HG03175 (cell line): ENCODE data around the gene PIH1D1.
"Not testable (repeated sequence)": the region's sequence is repeated elsewhere in the genome, so short reads cannot be mapped to it uniquely, and the experiment has no call there.

Experiments used
- ATAC-seq: cut with Tn5 transposase; IDR thresholded peaks from one replicate; pipeline ENCODE4 v1.9.1; 2021; ENCODE audit warnings: mild to moderate bottlenecking, moderate library complexity; ENCODE audit not compliant: unreplicated experiment

Gene PIH1D1

GRCh38 chr19:49481020-49481683 is 29.5 kb upstream of the PIH1D1 start:
- ATAC-seq: no peak

GRCh38 chr19:49479975-49480628 is 28.5 kb upstream of the PIH1D1 start:
- no peak for ATAC-seq

GRCh38 chr19:49475995-49476880 is 24.6 kb upstream of the PIH1D1 start:
- ATAC-seq: no peak

- no peak for ATAC-seq
These were observed 23.7 kb upstream of the PIH1D1 start for GRCh38 chr19:49475191-49475917.

GRCh38 chr19:49474542-49474924 is 22.9 kb upstream of the PIH1D1 start:
- no peak for ATAC-seq

- ATAC-seq: peak; percentile 64
These were observed 22.4 kb upstream of the PIH1D1 start, which contains the start of gene FLT3LG for GRCh38 chr19:49473868-49474541. FLT3LG (plus strand) TSS chr19:49474215; CDS start chr19:49474640, 425 bp downstream.

- not testable (repeated sequence) for ATAC-seq
These were observed 21.9 kb upstream of the PIH1D1 start for GRCh38 chr19:49473501-49473867.

GRCh38 chr19:49472936-49473335 is 21.3 kb upstream of the PIH1D1 start:
- no peak for ATAC-seq

- ATAC-seq: no peak
These were observed 19.0 kb upstream of the PIH1D1 start for GRCh38 chr19:49470615-49470978.

GRCh38 chr19:49469828-49470614 is 18.4 kb upstream of the PIH1D1 start:
- ATAC-seq: peak; percentile 40

GRCh38 chr19:49468746-49469447 is 17.3 kb upstream of the PIH1D1 start:
- peak; percentile 71 for ATAC-seq

- ATAC-seq: no peak
These were observed 16.6 kb upstream of the PIH1D1 start for GRCh38 chr19:49468199-49468598.

GRCh38 chr19:49465371-49465770 is 13.8 kb upstream of the PIH1D1 start:
- no peak for ATAC-seq

- ATAC-seq: no peak
These were observed 12.5 kb upstream of the PIH1D1 start for GRCh38 chr19:49463960-49464740.

GRCh38 chr19:49462492-49462891 is 10.9 kb upstream of the PIH1D1 start:
- ATAC-seq: no peak

- no peak for ATAC-seq
These were observed 10.0 kb upstream of the PIH1D1 start for GRCh38 chr19:49461656-49462055.

GRCh38 chr19:49461130-49461529 is 9.5 kb upstream of the PIH1D1 start:
- ATAC-seq: not testable (repeated sequence)

GRCh38 chr19:49459388-49459787 is 7.8 kb upstream of the PIH1D1 start:
- no peak for ATAC-seq
